HG02884 (cell line): ENCODE measurements around the gene CCNL2.
"Not testable (repeated sequence)": the region's sequence is repeated elsewhere in the genome, so short reads cannot be mapped to it uniquely, and the experiment has no call there.

Experiments used
- ATAC-seq: cut with Tn5 transposase; IDR thresholded peaks from one replicate; pipeline ENCODE4 v1.9.1; 2021; ENCODE audit warnings: mild to moderate bottlenecking, moderate library complexity; ENCODE audit not compliant: unreplicated experiment

CCNL2 gene

GRCh38 chr1:1374929-1375662, 24.0 kb downstream of the CCNL2 start, which contains the start of gene AURKAIP1:
TSS of gene AURKAIP1 (minus strand) at chr1:1375207. CDS start at chr1:1374756, 451 bp downstream.
- ATAC-seq, result peak; percentile 80

GRCh38 chr1:1374589-1374928, 24.6 kb downstream of the CCNL2 start:
- no peak for ATAC-seq

- ATAC-seq, result no peak
Measured at GRCh38 chr1:1373815-1374588, 25.1 kb downstream of the CCNL2 start.

- no peak for ATAC-seq
Measured at GRCh38 chr1:1373051-1373814, 25.9 kb downstream of the CCNL2 start.

GRCh38 chr1:1371746-1372711, 27.1 kb downstream of the CCNL2 start:
- no peak for ATAC-seq

GRCh38 chr1:1371364-1371745, 27.8 kb downstream of the CCNL2 start:
- ATAC-seq, result no peak

GRCh38 chr1:1370771-1371300, 28.3 kb downstream of the CCNL2 start:
- no peak for ATAC-seq

- not testable (repeated sequence) for ATAC-seq
Measured at GRCh38 chr1:1370094-1370493, 29.0 kb downstream of the CCNL2 start.

GRCh38 chr1:1367315-1367714, 31.8 kb downstream of the CCNL2 start:
- ATAC-seq, result no peak

- no peak for ATAC-seq
Measured at GRCh38 chr1:1366699-1367066, 32.5 kb downstream of the CCNL2 start.

GRCh38 chr1:1365875-1366698, 33.0 kb downstream of the CCNL2 start:
- no peak for ATAC-seq

- ATAC-seq, result no peak
Measured at GRCh38 chr1:1364266-1364665, 34.9 kb downstream of the CCNL2 start.

- ATAC-seq, result no peak
Measured at GRCh38 chr1:1361982-1362423, 37.1 kb downstream of the CCNL2 start.

- ATAC-seq, result no peak
Measured at GRCh38 chr1:1361233-1361981, 37.7 kb downstream of the CCNL2 start.

GRCh38 chr1:1360506-1361169, 38.5 kb downstream of the CCNL2 start:
- no peak for ATAC-seq

- ATAC-seq, result no peak
Measured at GRCh38 chr1:1359664-1360468, 39.3 kb downstream of the CCNL2 start.

GRCh38 chr1:1359308-1359663, 39.8 kb downstream of the CCNL2 start:
- ATAC-seq, result no peak
